ENCODE data around the gene STK17B. TPM values are rescaled to one million over a fixed set of nuclear protein-coding genes. Genes with fewer than 3 reads are reported as not detected.

Gene STK17B
- total and polyA plus RNA-seq, 9 of the 15 experiments (the other 6 are each of a cell fraction or from before 2014, with no cell fraction given) = 2.3 to 17.7 (median 8.5) TPM

DNA sequence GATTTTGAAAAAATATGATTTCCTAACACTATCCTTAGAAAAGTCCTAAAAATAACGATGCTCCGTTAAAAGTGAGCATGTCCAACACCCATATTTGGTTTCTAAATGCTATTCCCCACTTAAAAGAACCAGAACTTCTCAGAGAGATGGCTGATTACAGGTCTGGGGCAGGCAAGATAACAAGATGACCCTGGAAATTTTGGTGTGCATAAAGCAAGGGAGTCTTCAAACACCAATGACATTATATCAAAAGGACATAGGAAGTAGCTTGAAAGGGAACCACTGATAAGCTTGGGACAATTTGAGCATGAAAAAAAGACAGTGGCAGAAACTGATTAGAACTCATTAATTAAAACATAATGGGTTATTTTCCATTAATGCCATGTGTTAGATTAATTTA is 17.9 kb downstream of the STK17B start (continued):
- TF ChIP-seq FOXK1 (CRISPR knock-in tag; IDR thresholded peaks at IDR 0.05; ENCODE audit: borderline replicate concordance) = no peak
- no peak for TF ChIP-seq MECOM (CRISPR knock-in tag; IDR thresholded peaks at IDR 0.05)
- TF ChIP-seq HDAC1 (IDR thresholded peaks at IDR 0.05) = no peak
- no peak for TF ChIP-seq EP400 (IDR thresholded peaks at IDR 0.05)
- peak; percentile 31; the same call in 1 of the 2 replicates for TF ChIP-seq NR2C1 (IDR thresholded peaks at IDR 0.05)
- TF ChIP-seq NR2C1 (tag; IDR thresholded peaks at IDR 0.05) = no peak
- TF ChIP-seq GABPB1 (CRISPR knock-in tag; IDR thresholded peaks at IDR 0.05) = no peak
- no peak for TF ChIP-seq VEZF1 (CRISPR knock-in tag; IDR thresholded peaks at IDR 0.05)
- TF ChIP-seq CCNT2 (IDR thresholded peaks at IDR 0.05; ENCODE audit: borderline replicate concordance, extremely low read depth, insufficient read length, low read depth, low read length) = no peak
- TF ChIP-seq POLR2H (tag; IDR thresholded peaks at IDR 0.05; ENCODE audit: low read depth) = no peak
- TF ChIP-seq CBX1 (IDR thresholded peaks at IDR 0.05; ENCODE audit: low read depth) = no peak
- TF ChIP-seq LEF1 (IDR thresholded peaks at IDR 0.05) = 0 out of 2 replicates have a peak, but pooled peaks have one; percentile 38
- no peak for TF ChIP-seq ZNF224 (CRISPR knock-in tag; IDR thresholded peaks at IDR 0.05)
- no peak for TF ChIP-seq ZNF512 (tag; IDR thresholded peaks at IDR 0.05)
- no peak for TF ChIP-seq NR2F6 (CRISPR knock-in tag; IDR thresholded peaks at IDR 0.05)
- TF ChIP-seq POLR2A (conservative IDR thresholded peaks at IDR 0.05) = no peak
- TF ChIP-seq FOXA1 (IDR thresholded peaks at IDR 0.05; ENCODE audit: borderline replicate concordance) = no peak
- TF ChIP-seq ZNF431 (CRISPR knock-in tag; IDR thresholded peaks at IDR 0.05) = no peak
- peak; percentile 46; the same call in 1 of the 2 replicates for TF ChIP-seq TCF7 (IDR thresholded peaks at IDR 0.05; ENCODE audit: borderline replicate concordance)
- no peak for TF ChIP-seq XRCC4 (IDR thresholded peaks at IDR 0.05; ENCODE audit: extremely low read depth, insufficient read depth, insufficient read length)
- no peak for TF ChIP-seq ZNF316 (IDR thresholded peaks at IDR 0.05)
- TF ChIP-seq PML (IDR thresholded peaks at IDR 0.05; ENCODE audit: low read length) = peak; percentile 82
- TF ChIP-seq, protein P1, sequence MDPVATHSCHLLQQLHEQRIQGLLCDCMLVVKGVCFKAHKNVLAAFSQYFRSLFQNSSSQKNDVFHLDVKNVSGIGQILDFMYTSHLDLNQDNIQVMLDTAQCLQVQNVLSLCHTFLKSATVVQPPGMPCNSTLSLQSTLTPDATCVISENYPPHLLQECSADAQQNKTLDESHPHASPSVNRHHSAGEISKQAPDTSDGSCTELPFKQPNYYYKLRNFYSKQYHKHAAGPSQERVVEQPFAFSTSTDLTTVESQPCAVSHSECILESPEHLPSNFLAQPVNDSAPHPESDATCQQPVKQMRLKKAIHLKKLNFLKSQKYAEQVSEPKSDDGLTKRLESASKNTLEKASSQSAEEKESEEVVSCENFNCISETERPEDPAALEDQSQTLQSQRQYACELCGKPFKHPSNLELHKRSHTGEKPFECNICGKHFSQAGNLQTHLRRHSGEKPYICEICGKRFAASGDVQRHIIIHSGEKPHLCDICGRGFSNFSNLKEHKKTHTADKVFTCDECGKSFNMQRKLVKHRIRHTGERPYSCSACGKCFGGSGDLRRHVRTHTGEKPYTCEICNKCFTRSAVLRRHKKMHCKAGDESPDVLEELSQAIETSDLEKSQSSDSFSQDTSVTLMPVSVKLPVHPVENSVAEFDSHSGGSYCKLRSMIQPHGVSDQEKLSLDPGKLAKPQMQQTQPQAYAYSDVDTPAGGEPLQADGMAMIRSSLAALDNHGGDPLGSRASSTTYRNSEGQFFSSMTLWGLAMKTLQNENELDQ (CRISPR knock-in tag; IDR thresholded peaks at IDR 0.05; ENCODE audit: borderline replicate concordance) = no peak
- no peak for TF ChIP-seq ZNF561 (CRISPR knock-in tag; conservative IDR thresholded peaks at IDR 0.05)
- TF ChIP-seq NCOA2 (IDR thresholded peaks at IDR 0.05; ENCODE audit: partially characterized antibody in 2 of 2) = no peak
- no peak for TF ChIP-seq TAF15 (IDR thresholded peaks at IDR 0.05; ENCODE audit: low read depth, low read length)
- TF ChIP-seq SMARCA5 (IDR thresholded peaks at IDR 0.05) = no peak
- TF ChIP-seq SMARCC2 (IDR thresholded peaks at IDR 0.05; ENCODE audit: low read depth) = no peak
